HG03097 (cell line): Measurements from ENCODE around the gene SERPINB2.
"Not testable (repeated sequence)": the region's sequence is repeated elsewhere in the genome, so short reads cannot be mapped to it uniquely, and the experiment has no call there.

Source experiments
- ATAC-seq: cut with Tn5 transposase; IDR thresholded peaks from one replicate; pipeline ENCODE4 v1.9.1; 2021; ENCODE audit not compliant: unreplicated experiment, low FRiP score

Gene SERPINB2

DNA sequence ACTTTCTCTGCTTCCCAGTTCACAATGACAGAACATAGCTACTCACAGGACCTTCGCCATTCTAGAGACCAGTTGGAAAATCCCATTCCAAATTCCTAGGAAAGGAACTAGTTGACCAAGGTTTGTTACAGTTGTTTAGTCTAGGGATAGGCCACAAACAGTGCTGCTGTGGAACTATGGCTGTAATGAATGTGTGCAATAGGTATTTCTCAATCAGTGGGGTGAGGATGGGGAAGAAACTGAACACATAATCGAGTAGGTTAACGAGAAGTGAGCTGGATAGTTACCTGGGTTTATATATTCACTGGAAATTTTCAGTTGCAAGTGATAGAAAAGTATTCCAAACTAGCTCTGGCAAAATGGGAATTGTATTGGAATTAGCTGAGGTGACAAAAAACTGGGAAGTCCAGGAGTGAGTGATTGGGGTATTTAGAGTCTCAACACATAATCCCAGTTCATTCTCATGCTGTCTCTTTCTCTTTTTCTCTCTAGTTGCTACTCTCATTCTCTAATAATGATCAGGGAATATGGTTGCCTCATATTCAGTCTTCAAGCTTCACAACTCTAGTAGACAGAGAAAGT is 43.4 kb downstream of the SERPINB2 start:
- ATAC-seq: no peak

DNA sequence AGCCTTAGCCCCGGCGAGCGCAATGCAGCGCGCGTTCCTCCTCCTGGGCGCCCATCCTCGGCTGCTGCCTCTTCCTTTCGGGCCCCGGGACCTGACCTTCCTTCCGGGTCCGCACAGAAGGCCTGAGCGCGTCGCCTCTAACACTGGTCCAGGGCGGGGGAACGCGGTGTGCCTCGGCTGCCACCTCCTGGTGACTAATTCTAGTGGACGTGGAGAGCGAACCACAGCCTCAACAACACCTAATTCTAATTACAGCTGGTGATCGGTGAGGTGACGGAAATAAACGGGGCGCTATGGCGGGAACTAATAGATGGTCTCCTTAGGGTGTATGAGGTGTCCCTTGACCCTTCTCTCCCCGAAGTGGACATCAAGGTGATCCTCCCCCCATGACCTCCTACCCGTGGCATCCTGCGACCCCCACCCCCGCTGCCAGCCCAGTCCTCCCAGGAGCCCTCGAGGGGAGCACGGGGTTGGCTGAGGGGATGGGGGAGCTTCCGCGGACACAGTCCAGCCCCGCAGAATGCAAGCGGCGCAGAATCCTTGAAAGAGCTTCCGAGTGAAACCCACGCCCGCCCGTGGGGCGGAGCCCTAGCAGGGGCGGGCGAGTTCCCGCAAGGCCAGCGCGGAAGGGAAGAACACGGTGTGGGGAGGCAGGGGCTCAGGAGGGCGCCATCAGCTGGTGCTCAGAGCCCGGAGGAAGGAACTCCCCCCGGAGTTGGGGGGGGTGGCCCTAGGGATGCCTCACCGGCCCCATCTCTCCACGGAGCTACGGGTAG is 48.8 kb downstream of the SERPINB2 start:
- peak; percentile 98 for ATAC-seq

DNA sequence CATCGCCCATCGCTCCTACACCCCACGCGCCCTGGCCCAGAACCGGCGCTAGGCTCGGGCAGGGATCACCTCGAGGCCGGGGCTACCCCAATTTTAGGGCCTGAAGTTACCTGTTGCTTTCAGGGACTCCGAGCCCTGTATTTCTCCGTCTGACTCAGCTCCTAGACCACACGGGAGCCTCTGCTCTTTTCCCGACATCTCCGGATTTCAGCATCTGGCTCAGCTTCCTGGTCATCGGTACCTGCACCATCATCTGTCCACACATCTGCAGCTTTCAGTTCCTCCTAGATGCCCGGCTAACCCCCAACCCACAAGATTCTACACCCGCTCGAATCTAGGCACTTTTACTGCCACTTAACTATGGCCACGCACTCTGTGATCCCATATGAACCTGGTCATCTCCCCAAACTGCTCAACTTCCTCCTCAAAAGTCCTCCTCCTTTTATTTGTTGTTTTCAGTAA is 49.5 kb downstream of the SERPINB2 start:
- no peak for ATAC-seq

DNA sequence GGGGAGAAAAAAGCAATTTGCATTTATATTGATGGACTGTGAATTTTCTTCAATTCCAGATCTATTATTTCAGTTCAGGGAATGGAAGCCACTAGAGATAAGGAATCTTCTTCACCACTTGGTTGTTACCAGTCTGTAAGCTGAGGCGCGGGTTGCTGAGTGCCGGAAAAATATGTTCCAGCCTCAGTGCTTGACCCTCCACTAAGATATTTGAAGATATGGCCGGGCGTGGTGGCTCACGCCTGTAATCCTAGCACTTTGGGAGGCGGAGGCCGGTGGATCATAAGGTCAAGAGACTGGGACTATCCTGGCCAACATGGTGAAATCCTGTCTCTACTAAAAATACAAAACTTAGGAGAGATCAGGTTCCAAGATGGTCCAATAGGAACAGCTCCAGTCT is 52.5 kb downstream of the SERPINB2 start:
- no peak for ATAC-seq

DNA sequence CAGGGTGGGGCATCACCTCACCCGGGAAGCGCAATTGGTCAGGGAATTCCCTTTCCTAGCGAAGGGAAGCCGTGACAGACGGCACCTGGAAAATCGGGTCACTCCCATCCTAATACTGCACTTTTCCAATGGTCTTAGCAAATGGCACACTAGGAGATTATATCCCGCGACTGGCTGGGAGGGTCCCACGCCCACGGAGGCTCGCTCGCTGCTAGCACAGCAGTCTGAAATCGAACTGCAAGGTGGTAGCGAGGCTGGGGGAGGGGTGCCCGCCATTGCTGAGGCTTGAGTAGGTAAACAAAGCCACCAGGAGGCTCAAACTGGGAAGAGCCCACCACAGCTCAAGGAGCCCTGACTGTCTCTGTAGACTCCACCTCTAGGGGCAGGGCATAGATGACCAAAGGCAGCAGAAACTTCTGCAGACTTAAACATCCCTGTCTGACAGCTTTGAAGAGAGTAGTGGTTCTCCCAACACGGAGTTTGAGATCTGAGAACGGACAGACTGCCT is 53.1 kb downstream of the SERPINB2 start:
- not testable (repeated sequence) for ATAC-seq

DNA sequence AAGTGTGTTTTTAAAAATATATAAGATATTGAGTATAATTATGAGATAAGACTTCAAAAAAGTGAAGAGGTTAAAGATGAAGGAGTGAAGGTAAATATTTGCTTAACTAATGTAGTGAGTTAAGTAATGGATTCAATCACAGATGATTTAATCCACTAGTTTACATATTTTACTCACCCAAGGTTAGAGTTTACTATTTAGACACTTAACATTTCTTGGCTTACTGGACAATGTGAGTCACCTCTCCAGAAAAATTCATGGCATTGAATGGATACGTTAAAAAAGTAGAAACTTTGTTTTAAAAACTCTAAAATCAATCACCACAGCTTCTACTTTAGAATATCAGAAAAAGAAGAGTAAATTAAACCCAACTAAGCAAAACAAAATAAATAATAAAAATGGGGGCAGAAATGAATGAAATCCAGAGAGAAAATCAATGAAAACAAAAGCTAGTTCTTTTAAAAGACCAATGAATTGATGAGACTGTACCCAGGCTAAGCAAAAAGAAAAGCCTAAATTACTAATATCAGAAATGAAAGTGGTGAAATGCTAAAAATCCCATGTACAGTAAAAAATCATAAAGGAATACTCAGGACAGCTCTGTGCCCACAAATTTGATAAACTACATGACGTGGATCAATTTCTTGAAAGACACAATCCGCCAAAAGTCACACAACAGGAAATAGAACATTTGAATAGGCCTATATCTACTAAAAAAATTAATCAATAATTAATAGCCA is 59.7 kb downstream of the SERPINB2 start:
- no peak for ATAC-seq

DNA sequence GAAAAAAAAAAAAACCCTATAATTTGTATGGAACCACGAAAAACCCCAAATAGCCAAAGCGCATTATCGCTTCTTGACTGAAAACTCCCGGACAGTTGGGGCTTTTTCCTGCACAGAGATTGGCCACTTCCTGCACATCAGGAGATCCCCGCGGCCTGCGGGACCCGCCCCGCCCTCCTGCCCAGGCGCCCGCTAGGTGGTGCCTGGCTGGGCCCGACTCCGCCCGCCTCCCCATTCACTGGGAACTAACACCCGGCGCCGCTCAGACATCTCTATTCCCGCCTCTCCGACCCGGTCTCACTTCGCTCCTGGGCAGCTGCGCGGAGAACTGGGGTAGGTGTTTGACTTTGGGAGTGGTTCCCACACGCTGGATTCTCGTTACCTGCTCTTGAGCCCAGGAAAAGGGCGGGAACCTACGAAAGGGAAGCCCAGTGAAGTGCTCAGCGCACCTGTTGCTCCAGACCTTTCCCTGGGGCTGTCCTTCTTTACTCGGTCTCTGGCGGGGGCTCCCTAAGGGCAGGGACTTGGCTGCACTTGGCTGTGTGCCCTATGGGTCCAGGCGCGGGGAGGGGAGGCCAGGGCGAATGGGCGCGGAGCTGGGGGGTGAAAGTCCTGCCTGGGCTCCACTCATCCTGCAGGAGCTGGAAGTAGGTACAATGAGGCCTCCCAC is 61.7 kb downstream of the SERPINB2 start, which contains the start of gene HMSD:
Gene HMSD (plus strand): TSS at position 234 of the 670 bp plus-strand sequence. CDS start 4,155 bp downstream, outside the sequence.
- peak; percentile 88 for ATAC-seq

DNA sequence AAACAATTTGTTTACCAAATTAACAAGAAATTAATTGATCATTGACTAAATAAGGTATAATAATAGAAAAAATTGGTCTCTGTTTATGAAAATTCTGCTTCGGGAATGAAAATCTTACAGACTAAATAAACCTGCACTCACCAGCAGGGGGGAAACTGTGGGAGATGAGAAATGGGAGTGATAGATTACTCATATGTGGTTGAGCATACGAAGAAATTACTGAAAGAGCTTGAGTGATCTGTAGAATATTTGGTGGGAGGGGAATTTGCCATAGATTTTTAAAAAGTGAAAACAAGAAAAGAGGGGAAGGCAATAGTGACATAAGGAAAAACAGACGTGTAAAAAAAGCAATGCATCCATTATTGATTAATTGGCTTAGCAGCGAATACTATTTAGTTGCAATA is 63.8 kb downstream of the SERPINB2 start:
- peak; percentile 37 for ATAC-seq
